ENCODE results near the gene HNRNPH3.

DNA sequence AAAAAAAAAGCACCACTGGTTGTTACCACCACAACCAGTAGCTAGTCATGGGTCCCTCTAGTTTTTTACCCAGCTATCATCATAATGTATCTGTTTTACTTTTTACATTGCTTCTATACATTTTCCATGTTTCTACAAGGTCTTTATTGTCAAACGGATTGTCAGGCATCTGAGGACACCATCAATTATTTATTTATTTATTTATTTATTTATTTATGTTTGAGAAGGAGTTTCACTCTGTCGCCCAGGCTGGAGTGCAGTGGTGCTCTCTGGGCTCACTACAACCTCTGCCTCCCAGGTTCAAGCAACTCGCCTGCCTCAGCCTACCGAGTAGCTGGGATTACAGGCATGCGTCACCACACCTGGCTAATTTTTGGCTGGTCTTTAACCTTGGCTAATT lies 29.0 kb upstream of the HNRNPH3 start:
- TF ChIP-seq, protein P1, sequence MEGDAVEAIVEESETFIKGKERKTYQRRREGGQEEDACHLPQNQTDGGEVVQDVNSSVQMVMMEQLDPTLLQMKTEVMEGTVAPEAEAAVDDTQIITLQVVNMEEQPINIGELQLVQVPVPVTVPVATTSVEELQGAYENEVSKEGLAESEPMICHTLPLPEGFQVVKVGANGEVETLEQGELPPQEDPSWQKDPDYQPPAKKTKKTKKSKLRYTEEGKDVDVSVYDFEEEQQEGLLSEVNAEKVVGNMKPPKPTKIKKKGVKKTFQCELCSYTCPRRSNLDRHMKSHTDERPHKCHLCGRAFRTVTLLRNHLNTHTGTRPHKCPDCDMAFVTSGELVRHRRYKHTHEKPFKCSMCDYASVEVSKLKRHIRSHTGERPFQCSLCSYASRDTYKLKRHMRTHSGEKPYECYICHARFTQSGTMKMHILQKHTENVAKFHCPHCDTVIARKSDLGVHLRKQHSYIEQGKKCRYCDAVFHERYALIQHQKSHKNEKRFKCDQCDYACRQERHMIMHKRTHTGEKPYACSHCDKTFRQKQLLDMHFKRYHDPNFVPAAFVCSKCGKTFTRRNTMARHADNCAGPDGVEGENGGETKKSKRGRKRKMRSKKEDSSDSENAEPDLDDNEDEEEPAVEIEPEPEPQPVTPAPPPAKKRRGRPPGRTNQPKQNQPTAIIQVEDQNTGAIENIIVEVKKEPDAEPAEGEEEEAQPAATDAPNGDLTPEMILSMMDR (IDR thresholded peaks at IDR 0.05), result no peak
- TF ChIP-seq POLR2A (IDR thresholded peaks at IDR 0.05), result no peak

Measured in breast epithelium (tissue), 3 donors.